ENCODE results near the gene CD99L2.

GRCh38 chrX:150719621-150720020 is 178.8 kb downstream of the CD99L2 start:
- TF ChIP-seq, protein P1, sequence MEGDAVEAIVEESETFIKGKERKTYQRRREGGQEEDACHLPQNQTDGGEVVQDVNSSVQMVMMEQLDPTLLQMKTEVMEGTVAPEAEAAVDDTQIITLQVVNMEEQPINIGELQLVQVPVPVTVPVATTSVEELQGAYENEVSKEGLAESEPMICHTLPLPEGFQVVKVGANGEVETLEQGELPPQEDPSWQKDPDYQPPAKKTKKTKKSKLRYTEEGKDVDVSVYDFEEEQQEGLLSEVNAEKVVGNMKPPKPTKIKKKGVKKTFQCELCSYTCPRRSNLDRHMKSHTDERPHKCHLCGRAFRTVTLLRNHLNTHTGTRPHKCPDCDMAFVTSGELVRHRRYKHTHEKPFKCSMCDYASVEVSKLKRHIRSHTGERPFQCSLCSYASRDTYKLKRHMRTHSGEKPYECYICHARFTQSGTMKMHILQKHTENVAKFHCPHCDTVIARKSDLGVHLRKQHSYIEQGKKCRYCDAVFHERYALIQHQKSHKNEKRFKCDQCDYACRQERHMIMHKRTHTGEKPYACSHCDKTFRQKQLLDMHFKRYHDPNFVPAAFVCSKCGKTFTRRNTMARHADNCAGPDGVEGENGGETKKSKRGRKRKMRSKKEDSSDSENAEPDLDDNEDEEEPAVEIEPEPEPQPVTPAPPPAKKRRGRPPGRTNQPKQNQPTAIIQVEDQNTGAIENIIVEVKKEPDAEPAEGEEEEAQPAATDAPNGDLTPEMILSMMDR (IDR thresholded peaks at IDR 0.05) = no peak
- no peak for TF ChIP-seq POLR2A (IDR thresholded peaks at IDR 0.05)

Measured in uterus (tissue), 2 donors.